NB4 (cell line): ENCODE data around the gene RPTOR.
A peak's percentile ranks its signal among the peaks of the same experiment; 100 is the strongest.

Source experiments
- DNase-seq: peaks from one replicate; pipeline ENCODE4 v3.0.0; 2010; ENCODE audit warnings: low read depth
- H3K4me3 ChIP-seq: one replicate; pipeline ENCODE4 v1.5.1; 2011; ENCODE audit warnings: mild to moderate bottlenecking, low read depth, low read length, moderate library complexity
- MYC ChIP-seq: IDR thresholded peaks from 2 replicates; pipeline ENCODE4 v1.6.1; 2011; ENCODE audit warnings: low read depth, low read length
- POLR2A ChIP-seq: IDR thresholded peaks from 2 replicates; pipeline ENCODE4 v1.6.1; 2011; ENCODE audit warnings: mild to moderate bottlenecking; ENCODE audit not compliant: insufficient read length; ENCODE audit errors: extremely low read depth
- TF ChIP-seq, protein P1 (sequence below): IDR thresholded peaks from one replicate; pipeline ENCODE4 v1.5.1; 2012; ENCODE audit warnings: low read depth, low read length
- TF ChIP-seq, protein P2 (sequence below): IDR thresholded peaks from 2 replicates; pipeline ENCODE4 v1.6.1; 2011; ENCODE audit warnings: low read depth, low read length

Gene RPTOR

DNA sequence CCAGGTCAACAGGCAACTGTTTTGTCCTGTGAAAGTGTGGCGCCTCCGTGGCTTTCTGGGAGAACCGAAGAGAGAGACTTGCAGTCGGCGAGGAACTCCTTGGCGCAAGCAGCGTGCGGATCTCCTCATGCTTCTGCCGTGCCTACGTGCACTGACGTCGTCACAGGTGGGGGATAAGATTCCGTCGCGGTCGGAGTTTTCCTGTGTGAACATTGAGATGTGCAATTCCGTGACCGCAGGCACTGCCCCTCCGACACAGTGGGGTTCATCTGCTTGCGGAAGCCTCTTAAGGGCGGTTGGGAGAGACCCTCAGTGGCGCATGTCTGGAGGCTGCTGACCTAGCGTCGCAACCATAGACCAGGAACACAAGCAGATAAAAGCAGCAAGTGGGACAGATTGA is 234.7 kb downstream of the RPTOR start:
- H3K4me3 ChIP-seq = peak overlapping the region; percentile 51
- TF ChIP-seq POLR2A (peak; percentile 32), MYC (peak; percentile 53; the same call in 1 of the 2 replicates)
- TF ChIP-seq, protein P1, sequence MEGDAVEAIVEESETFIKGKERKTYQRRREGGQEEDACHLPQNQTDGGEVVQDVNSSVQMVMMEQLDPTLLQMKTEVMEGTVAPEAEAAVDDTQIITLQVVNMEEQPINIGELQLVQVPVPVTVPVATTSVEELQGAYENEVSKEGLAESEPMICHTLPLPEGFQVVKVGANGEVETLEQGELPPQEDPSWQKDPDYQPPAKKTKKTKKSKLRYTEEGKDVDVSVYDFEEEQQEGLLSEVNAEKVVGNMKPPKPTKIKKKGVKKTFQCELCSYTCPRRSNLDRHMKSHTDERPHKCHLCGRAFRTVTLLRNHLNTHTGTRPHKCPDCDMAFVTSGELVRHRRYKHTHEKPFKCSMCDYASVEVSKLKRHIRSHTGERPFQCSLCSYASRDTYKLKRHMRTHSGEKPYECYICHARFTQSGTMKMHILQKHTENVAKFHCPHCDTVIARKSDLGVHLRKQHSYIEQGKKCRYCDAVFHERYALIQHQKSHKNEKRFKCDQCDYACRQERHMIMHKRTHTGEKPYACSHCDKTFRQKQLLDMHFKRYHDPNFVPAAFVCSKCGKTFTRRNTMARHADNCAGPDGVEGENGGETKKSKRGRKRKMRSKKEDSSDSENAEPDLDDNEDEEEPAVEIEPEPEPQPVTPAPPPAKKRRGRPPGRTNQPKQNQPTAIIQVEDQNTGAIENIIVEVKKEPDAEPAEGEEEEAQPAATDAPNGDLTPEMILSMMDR = no peak
- TF ChIP-seq, protein P2, sequence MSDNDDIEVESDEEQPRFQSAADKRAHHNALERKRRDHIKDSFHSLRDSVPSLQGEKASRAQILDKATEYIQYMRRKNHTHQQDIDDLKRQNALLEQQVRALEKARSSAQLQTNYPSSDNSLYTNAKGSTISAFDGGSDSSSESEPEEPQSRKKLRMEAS = peak; percentile 83
- peak; percentile 93 for DNase-seq

DNA sequence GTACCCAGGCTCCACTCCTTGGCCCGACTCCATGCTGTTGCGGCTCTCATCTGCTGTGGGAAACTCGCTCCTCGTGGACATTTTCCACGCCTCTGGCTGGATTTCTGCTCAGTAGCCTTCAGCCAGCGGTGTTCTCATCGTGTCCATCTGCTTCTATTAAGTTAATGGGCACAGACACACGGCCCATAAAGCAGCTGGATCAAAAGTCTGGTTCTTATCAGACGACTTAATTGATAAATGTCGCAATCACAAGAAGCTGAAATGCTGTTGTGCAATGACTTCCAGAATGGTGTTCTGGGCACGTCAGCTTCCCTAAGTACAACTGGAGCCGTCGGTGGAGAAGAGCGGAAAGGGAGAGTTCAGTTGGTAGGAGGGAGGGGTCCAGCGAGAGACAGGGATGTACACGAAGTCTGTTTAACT is 235.3 kb downstream of the RPTOR start:
- DNase-seq = peak; percentile 91
- peak overlapping the region; percentile 51 for H3K4me3 ChIP-seq
- peak; percentile 71 for TF ChIP-seq MYC
- TF ChIP-seq, protein P1 = no peak
- TF ChIP-seq POLR2A = peak; percentile 9
- TF ChIP-seq, protein P2 = peak; percentile 42; the same call in 1 of the 2 replicates

DNA sequence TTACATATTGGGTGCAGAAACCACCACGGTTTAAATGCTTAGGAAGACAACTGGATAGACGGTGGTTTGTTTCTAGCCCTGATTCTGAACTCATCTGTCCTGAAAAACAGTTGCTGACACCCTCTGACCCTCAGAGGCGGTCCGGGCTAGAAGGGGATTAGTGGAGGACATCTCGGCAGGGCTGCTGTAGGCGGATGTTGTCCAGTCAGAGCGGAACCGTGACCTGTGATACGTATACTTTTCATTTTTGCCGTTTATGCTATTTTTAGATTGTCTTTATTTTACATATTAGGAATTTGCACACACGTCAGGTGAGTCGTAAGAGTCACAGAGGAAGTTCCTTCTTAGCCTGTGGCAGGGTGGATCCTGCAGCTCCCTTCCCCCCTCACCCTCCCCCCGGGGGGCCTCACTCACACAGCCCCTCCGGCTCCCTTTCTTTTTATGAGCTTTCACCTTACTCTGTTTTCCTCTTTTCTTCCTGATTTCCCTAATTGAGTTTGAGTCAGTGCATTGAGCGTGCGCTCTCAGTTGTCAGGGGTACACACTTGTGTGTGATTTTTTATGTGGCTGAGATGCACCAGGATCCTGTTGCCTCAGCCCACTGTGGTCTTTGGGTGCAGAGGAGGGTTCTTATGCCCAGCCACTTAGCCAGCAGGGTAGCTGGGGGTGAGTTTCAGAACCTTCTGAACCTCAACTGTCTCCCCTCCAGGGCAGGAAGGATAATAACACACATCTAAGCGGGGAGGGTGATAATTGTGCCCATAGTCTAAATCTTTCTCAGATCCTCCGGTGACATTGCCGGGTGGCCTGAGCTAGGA is 236.0 kb downstream of the RPTOR start:
- peak; percentile 79 for DNase-seq
- H3K4me3 ChIP-seq = peak overlapping the region; percentile 51
- TF ChIP-seq, protein P2 = no peak
- no peak for TF ChIP-seq MYC
- no peak for TF ChIP-seq POLR2A
- TF ChIP-seq, protein P1 = no peak

DNA sequence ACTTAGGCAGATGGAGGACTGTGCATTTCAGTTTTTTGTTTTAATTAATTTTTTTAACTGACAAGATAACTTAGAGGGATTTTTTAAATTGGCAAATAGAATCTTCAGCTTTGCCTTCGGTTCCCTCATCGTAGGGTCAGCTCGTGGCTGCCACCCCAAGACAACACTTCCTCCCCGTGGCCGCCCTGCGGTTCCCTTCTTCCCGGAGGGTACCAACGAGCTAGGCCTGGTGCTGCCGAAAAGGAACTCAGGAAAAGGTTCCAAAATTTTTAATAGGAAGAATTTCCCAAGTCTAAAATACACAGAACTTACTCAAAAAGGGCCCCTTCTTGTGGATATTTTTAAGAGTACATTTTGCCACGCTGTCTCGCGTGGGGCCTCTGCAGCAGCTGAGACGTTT is 236.6 kb downstream of the RPTOR start:
- no peak for TF ChIP-seq POLR2A
- TF ChIP-seq, protein P2 = no peak
- TF ChIP-seq MYC = peak; percentile 26; the same call in 1 of the 2 replicates
- TF ChIP-seq, protein P1 = no peak
- peak; percentile 69 for DNase-seq
- H3K4me3 ChIP-seq = peak overlapping the region; percentile 51

DNA sequence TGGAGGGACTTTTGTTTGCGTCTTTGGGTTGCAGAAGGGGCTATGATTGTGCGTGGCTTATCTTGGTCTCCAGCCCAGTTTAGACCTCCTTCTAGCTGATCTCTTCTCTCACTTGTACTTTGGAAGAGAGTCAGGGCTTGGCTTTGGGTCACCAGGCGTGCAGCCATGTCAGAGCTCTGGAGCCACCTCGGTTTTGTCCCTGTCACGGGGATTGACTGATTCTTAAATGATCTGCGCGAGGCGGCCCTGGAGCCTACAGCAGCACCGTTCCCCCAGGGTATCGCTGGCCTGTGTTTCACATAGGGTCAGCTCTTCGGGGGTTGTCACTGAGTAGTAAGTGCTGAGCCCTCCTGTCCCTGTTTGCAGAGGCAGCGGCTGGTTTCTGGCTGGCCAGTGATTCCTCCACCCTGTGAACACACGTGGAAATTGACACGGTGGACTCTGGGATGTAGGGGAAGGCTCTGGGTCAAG is 237.2 kb downstream of the RPTOR start:
- peak overlapping the region; percentile 51 for H3K4me3 ChIP-seq
- TF ChIP-seq MYC = no peak
- TF ChIP-seq, protein P1 = no peak
- TF ChIP-seq, protein P2 = no peak
- TF ChIP-seq POLR2A = no peak
- peak; percentile 15 for DNase-seq
